Measurements from ENCODE around the gene WT1. TPM values are rescaled to one million over a fixed set of nuclear protein-coding genes. Genes with fewer than 3 reads are reported as not detected.

The WT1 gene
- polyA plus RNA-seq, 1 donor from 2014 or later, result not detected

DNA sequence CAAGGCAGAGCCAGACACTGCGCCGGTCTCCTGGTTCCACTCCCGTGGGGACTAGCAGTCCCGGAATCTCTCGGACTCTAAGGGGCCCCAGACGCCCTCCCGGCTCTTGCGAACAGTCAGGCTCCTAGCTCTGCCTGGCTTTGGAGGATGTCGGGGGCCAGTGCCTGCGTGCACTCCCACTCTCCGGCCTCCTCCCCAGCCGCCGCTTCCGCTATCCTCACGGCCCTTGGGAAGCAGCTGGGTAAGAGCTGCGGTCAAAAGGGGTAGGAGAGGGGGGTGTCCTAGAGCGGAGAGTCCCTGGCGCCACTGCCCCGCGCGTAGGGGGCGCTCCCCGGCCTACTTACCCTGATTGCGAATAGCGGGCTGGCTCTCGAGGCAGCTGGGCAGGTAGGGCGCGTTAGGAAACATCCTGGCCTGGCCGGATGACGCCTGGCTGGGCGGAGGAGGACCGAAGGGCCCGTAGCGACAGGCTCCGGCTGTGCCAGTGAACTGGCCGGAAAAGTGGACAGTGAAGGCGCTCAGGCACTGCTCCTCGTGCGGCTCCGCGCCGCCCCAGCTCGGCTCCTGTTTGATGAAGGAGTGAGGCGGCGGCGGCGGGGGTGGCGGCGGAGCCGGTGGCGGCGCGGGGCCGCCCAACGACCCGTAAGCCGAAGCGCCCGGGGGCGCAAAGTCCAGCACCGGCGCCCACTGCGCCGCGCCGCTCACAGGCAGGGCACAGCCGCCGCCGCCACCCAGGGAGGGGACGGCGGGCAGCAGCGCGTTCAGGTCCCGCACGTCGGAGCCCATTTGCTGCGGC lies 785 bp downstream of the WT1 start:
- H3K27me3 ChIP-seq (ENCODE audit: insufficient read depth, low read depth, low read length), result peaks cover 99% of the 10 kb centered on the region
- TF ChIP-seq POLR2AphosphoS5 (IDR thresholded peaks at IDR 0.05), result peak; percentile 1
- TF ChIP-seq EZH2 (IDR thresholded peaks at IDR 0.05; ENCODE audit: borderline replicate concordance, insufficient read depth, low read length, poor library complexity, severe bottlenecking), result peak; percentile 94
- TF ChIP-seq EP300 (conservative IDR thresholded peaks at IDR 0.05; ENCODE audit: poor library complexity, severe bottlenecking), result no peak
- TF ChIP-seq TAF1 (IDR thresholded peaks at IDR 0.05; ENCODE audit: low read depth), result no peak
- H2AFZ ChIP-seq (ENCODE audit: low read depth, low read length), result no peak overlapping the region
- peaks cover 15% of the 10 kb centered on the region for H3K9me3 ChIP-seq (ENCODE audit: low read length)
- no peaks in the 10 kb centered on the region for H3F3A ChIP-seq (ENCODE audit: insufficient read depth, low read length, poor library complexity, severe bottlenecking)
- no peaks in the 10 kb centered on the region for H3K9me2 ChIP-seq (ENCODE audit: insufficient read depth, low read length)
- no peak overlapping the region for H3K27ac ChIP-seq (ENCODE audit: low read length)
- no peak overlapping the region for H3K4me2 ChIP-seq (ENCODE audit: low read length)
- H4K20me1 ChIP-seq (ENCODE audit: insufficient read depth), result no peaks in the 10 kb centered on the region
- H3K79me2 ChIP-seq (replicated peaks; ENCODE audit: insufficient read depth, low read length), result no peaks in the 10 kb centered on the region
- H3K36me3 ChIP-seq (ENCODE audit: insufficient read depth, low read length), result no peaks in the 10 kb centered on the region
- no peak overlapping the region for H3K9ac ChIP-seq (ENCODE audit: low read length)
- H3K4me3 ChIP-seq (ENCODE audit: low read length), result no peak overlapping the region

DNA sequence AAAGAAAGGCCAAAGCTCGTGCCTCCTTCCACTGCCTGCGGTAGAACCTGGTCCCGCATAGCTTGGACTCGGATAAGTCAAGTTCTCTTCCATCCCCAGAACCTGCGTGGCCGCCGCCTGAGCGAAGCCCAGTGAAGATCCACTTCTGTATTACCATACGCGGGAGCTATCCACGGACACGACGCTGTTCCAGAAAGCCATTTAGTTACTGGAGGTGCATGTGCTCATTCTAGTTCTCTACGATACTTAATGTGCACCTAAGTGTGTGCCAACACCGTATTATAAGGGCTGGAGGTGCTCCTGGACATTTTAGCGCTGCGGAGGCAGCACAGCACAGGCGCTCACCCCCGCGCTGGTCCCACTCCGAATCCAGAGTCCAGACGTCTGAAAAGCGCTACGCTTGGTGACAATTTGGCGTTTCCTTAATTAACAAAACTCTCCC lies 1.4 kb downstream of the WT1 start:
- Histone ChIP-seq H3K36me3 (ENCODE audit: insufficient read depth, low read length) (no peaks in the 10 kb centered on the region), H3K9me2 (ENCODE audit: insufficient read depth, low read length) (no peaks in the 10 kb centered on the region), H3K27me3 (ENCODE audit: insufficient read depth, low read depth, low read length) (peaks cover 99% of the 10 kb centered on the region), H3K4me2 (ENCODE audit: low read length) (no peak overlapping the region), H2AFZ (ENCODE audit: low read depth, low read length) (no peak overlapping the region), H4K20me1 (ENCODE audit: insufficient read depth) (no peaks in the 10 kb centered on the region), H3K4me3 (ENCODE audit: low read length) (no peak overlapping the region), H3K27ac (ENCODE audit: low read length) (no peak overlapping the region), H3K9ac (ENCODE audit: low read length) (no peak overlapping the region), H3F3A (ENCODE audit: insufficient read depth, low read length, poor library complexity, severe bottlenecking) (no peaks in the 10 kb centered on the region), H3K9me3 (ENCODE audit: low read length) (peaks cover 15% of the 10 kb centered on the region), H3K79me2 (replicated peaks; ENCODE audit: insufficient read depth, low read length) (no peaks in the 10 kb centered on the region)
- TF ChIP-seq EP300 (conservative IDR thresholded peaks at IDR 0.05; ENCODE audit: poor library complexity, severe bottlenecking) (no peak), SMC3 (conservative IDR thresholded peaks at IDR 0.05; ENCODE audit: poor library complexity) (no peak), TAF1 (IDR thresholded peaks at IDR 0.05; ENCODE audit: low read depth) (no peak), RAD21 (conservative IDR thresholded peaks at IDR 0.05) (no peak)

DNA sequence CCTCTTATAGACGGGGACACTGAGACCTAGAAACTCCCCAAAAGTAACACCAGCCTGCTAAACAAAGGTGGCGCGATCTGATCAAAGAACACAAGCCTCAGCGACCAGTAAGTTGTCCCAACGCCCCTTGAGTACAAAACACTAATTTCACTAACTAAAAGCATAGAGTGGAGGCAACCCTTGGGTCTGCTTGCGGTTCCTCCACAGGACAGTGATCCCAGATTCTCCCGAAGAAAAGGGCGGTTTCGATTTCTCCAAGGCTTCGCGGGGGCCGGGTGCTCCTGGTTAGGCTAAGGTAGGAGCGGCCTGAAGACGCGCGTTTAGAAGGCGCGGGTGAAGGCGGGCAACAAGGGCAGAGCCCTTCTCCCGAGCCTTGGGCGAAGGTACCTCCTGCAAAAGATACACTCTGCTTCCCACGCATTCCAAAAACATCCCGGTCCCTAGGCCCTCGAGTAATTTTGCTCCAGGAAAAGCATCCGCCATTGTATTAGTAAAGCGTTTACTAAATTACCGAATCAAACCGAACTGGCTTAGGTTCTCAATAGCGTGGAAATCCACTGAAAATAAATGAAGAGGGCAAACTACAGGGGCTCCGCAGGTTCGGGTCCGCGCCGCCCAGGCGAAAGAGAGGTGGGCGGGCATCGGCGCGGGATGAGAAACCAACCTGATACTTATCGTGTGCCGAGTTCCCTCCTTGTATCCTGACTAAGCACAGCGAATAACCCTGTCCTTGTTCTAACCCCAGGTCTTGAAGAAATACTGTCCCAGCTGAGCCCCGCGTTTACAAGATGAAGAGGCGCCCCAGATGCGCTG lies 2.0 kb downstream of the WT1 start:
- no peak overlapping the region for H3K4me2 ChIP-seq (ENCODE audit: low read length)
- no peaks in the 10 kb centered on the region for H3K9me2 ChIP-seq (ENCODE audit: insufficient read depth, low read length)
- H3K9ac ChIP-seq (ENCODE audit: low read length), result no peak overlapping the region
- H3K79me2 ChIP-seq (replicated peaks; ENCODE audit: insufficient read depth, low read length), result no peaks in the 10 kb centered on the region
- H2AFZ ChIP-seq (ENCODE audit: low read depth, low read length), result no peak overlapping the region
- H3K27me3 ChIP-seq (ENCODE audit: insufficient read depth, low read depth, low read length), result peaks cover 99% of the 10 kb centered on the region
- peaks cover 15% of the 10 kb centered on the region for H3K9me3 ChIP-seq (ENCODE audit: low read length)
- no peaks in the 10 kb centered on the region for H3F3A ChIP-seq (ENCODE audit: insufficient read depth, low read length, poor library complexity, severe bottlenecking)
- no peaks in the 10 kb centered on the region for H3K36me3 ChIP-seq (ENCODE audit: insufficient read depth, low read length)
- no peak overlapping the region for H3K4me3 ChIP-seq (ENCODE audit: low read length)
- H3K27ac ChIP-seq (ENCODE audit: low read length), result no peak overlapping the region
- H4K20me1 ChIP-seq (ENCODE audit: insufficient read depth), result no peaks in the 10 kb centered on the region
- peak; percentile 43 for TF ChIP-seq EZH2 (IDR thresholded peaks at IDR 0.05; ENCODE audit: borderline replicate concordance, insufficient read depth, low read length, poor library complexity, severe bottlenecking)
- TF ChIP-seq SMC3 (conservative IDR thresholded peaks at IDR 0.05; ENCODE audit: poor library complexity), result no peak
- TF ChIP-seq, protein P1, sequence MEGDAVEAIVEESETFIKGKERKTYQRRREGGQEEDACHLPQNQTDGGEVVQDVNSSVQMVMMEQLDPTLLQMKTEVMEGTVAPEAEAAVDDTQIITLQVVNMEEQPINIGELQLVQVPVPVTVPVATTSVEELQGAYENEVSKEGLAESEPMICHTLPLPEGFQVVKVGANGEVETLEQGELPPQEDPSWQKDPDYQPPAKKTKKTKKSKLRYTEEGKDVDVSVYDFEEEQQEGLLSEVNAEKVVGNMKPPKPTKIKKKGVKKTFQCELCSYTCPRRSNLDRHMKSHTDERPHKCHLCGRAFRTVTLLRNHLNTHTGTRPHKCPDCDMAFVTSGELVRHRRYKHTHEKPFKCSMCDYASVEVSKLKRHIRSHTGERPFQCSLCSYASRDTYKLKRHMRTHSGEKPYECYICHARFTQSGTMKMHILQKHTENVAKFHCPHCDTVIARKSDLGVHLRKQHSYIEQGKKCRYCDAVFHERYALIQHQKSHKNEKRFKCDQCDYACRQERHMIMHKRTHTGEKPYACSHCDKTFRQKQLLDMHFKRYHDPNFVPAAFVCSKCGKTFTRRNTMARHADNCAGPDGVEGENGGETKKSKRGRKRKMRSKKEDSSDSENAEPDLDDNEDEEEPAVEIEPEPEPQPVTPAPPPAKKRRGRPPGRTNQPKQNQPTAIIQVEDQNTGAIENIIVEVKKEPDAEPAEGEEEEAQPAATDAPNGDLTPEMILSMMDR (IDR thresholded peaks at IDR 0.05; ENCODE audit: poor library complexity, severe bottlenecking), result no peak
- TF ChIP-seq, protein P2, sequence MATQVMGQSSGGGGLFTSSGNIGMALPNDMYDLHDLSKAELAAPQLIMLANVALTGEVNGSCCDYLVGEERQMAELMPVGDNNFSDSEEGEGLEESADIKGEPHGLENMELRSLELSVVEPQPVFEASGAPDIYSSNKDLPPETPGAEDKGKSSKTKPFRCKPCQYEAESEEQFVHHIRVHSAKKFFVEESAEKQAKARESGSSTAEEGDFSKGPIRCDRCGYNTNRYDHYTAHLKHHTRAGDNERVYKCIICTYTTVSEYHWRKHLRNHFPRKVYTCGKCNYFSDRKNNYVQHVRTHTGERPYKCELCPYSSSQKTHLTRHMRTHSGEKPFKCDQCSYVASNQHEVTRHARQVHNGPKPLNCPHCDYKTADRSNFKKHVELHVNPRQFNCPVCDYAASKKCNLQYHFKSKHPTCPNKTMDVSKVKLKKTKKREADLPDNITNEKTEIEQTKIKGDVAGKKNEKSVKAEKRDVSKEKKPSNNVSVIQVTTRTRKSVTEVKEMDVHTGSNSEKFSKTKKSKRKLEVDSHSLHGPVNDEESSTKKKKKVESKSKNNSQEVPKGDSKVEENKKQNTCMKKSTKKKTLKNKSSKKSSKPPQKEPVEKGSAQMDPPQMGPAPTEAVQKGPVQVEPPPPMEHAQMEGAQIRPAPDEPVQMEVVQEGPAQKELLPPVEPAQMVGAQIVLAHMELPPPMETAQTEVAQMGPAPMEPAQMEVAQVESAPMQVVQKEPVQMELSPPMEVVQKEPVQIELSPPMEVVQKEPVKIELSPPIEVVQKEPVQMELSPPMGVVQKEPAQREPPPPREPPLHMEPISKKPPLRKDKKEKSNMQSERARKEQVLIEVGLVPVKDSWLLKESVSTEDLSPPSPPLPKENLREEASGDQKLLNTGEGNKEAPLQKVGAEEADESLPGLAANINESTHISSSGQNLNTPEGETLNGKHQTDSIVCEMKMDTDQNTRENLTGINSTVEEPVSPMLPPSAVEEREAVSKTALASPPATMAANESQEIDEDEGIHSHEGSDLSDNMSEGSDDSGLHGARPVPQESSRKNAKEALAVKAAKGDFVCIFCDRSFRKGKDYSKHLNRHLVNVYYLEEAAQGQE (IDR thresholded peaks at IDR 0.05; ENCODE audit: borderline replicate concordance), result no peak
- TF ChIP-seq POLR2AphosphoS5 (IDR thresholded peaks at IDR 0.05), result no peak

Measured in neural cell (in vitro differentiated cells).